Keratinocyte (primary cell): ENCODE measurements around the gene NTRK1. TPM values are rescaled to one million over a fixed set of nuclear protein-coding genes. Genes with fewer than 3 reads are reported as not detected.

ENCODE experiments used
- DNase-seq: peaks from one replicate; pipeline ENCODE4 v3.0.0-alpha.2; 2011; ENCODE audit warnings: low read depth, missing footprints, low spot score
- FAIRE-seq: peaks from 2 replicates; lab custom pipeline; 2011; peaks lifted over from hg19 to GRCh38; lab: Jason Lieb, UNC
- H2AFZ ChIP-seq: 2 replicates; pipeline ENCODE4 v1.6.0; 2012; ENCODE audit warnings: low read length, control low read depth, inconsistent platforms; ENCODE audit not compliant: control insufficient read depth
- H3K27ac ChIP-seq: 2 replicates; pipeline ENCODE4 v1.5.1; 2011; ENCODE audit warnings: low read length; ENCODE audit not compliant: control insufficient read depth, insufficient read depth
- H3K27me3 ChIP-seq: 3 replicates; pipeline ENCODE4 v1.6.0; 2011; ENCODE audit warnings: low read length; ENCODE audit not compliant: control insufficient read depth, insufficient read depth; ENCODE audit errors: extremely low read depth
- H3K36me3 ChIP-seq, 2 experiments: 2 replicates in 1 of 2; 3 replicates in 1 of 2; pipeline ENCODE4 v1.5.1; 2011; ENCODE audit warnings: low read length in 2 of 2, mild to moderate bottlenecking in 1 of 2; ENCODE audit not compliant: control insufficient read depth in 2 of 2, insufficient read depth in 2 of 2; ENCODE audit errors: extremely low read depth in 1 of 2
- H3K4me1 ChIP-seq: 3 replicates; pipeline ENCODE4 v1.5.1; 2011; ENCODE audit warnings: low read length; ENCODE audit not compliant: control insufficient read depth, insufficient read depth; ENCODE audit errors: extremely low read depth
- H3K4me2 ChIP-seq: 3 replicates; pipeline ENCODE4 v1.6.0; 2011; ENCODE audit warnings: low read depth, low read length; ENCODE audit not compliant: control insufficient read depth, insufficient read depth; ENCODE audit errors: extremely low read depth
- H3K4me3 ChIP-seq, 3 experiments: fragments of 200-600 bp in 1 of 3; sonication (generic) in 1 of 3; 2 replicates in 2 of 3; 3 replicates in 1 of 3; pipeline ENCODE4 v1.5.1; 2011 to 2016; ENCODE audit warnings: low read length in 3 of 3, mild to moderate bottlenecking in 3 of 3, control low read depth in 2 of 3, inconsistent platforms in 1 of 3, low read depth in 1 of 3, mixed read lengths in 1 of 3, mixed run types in 1 of 3, moderate library complexity in 1 of 3; ENCODE audit not compliant: control insufficient read depth in 2 of 3, insufficient read depth in 2 of 3; ENCODE audit errors: extremely low read depth in 1 of 3
- H3K79me2 ChIP-seq: 2 replicates; pipeline ENCODE4 v1.6.0; 2012; ENCODE audit warnings: low read length; ENCODE audit not compliant: control insufficient read depth, insufficient read depth
- H3K9ac ChIP-seq: 3 replicates; pipeline ENCODE4 v1.6.0; 2011; ENCODE audit warnings: low read length; ENCODE audit not compliant: control insufficient read depth, insufficient read depth; ENCODE audit errors: extremely low read depth
- H3K9me1 ChIP-seq: 3 replicates; pipeline ENCODE4 v1.6.0; 2011; ENCODE audit warnings: low read length; ENCODE audit not compliant: control insufficient read depth, insufficient read depth; ENCODE audit errors: extremely low read depth
- H3K9me3 ChIP-seq: 2 replicates; pipeline ENCODE4 v1.5.1; 2012; ENCODE audit warnings: low read depth, low read length; ENCODE audit not compliant: control insufficient read depth
- H4K20me1 ChIP-seq: 3 replicates; pipeline ENCODE4 v1.6.0; 2011; ENCODE audit warnings: low read length; ENCODE audit not compliant: control insufficient read depth, insufficient read depth; ENCODE audit errors: extremely low read depth
- CTCF ChIP-seq, 3 experiments: IDR thresholded peaks in 1 of 3; conservative IDR thresholded peaks in 1 of 3; optimal IDR thresholded peaks in 1 of 3; 2 replicates in 2 of 3; 3 replicates in 1 of 3; pipeline versions ENCODE3 to v1.5.1; 2011; ENCODE audit warnings: low read length in 3 of 3, mild to moderate bottlenecking in 3 of 3, moderate library complexity in 2 of 3, control low read depth in 1 of 3, inconsistent platforms in 1 of 3; ENCODE audit not compliant: insufficient read depth in 2 of 3; ENCODE audit errors: extremely low read depth in 1 of 3
- EZH2 ChIP-seq: IDR thresholded peaks from one replicate; pipeline ENCODE4 v1.6.1; 2012; ENCODE audit warnings: inconsistent platforms, mild to moderate bottlenecking, low read length, moderate library complexity
- dilution Hi-C: fragments of 300-500 bp; cut with MboI; formaldehyde crosslinking; loops from one replicate; pipeline ENCODE4 v1.7.0; 2020; ENCODE audit warnings: low sequenced_read_pairs; ENCODE audit not compliant: extremely low pct_ligation_motif_present
- polyA plus RNA-seq, 5 experiments: library from polyadenylated mRNA; depleted of rRNA in 3 of 5; stranded (reverse) in 3 of 5; stranded (forward) in 1 of 5; unstranded in 1 of 5; fragments of >200 nt; gene quantifications; 1 replicate in 1 of 5; 2 replicates in 3 of 5; 3 replicates in 1 of 5; pipeline versions ENCODE4 v1.2.1 to v1.2.3, GENCODE V29; 2011 to 2012; ENCODE audit warnings: missing spikeins in 2 of 5, low read depth in 1 of 5, low replicate concordance in 1 of 5

Gene NTRK1
- polyA plus RNA-seq, 1 donor (not counting 4 experiments of a cell fraction or from before 2014, with no cell fraction given): 0.03 TPM

- H3K36me3 ChIP-seq: no peaks in the 10 kb centered on the region
- peaks cover 55% of the 10 kb centered on the region for H3K27me3 ChIP-seq
- H3K9me1 ChIP-seq: no peaks in the 10 kb centered on the region
- no peak overlapping the region for H3K4me3 ChIP-seq
- no peak for DNase-seq
- H3K27ac ChIP-seq: no peak overlapping the region
- TF ChIP-seq EZH2 (no peak), CTCF (optimal IDR thresholded peaks at IDR 0.05 in 1 of 3, IDR thresholded peaks at IDR 0.05 in 1 of 3, conservative IDR thresholded peaks at IDR 0.05 in 1 of 3; ENCODE audit: extremely low read depth in 1 of 3, insufficient read depth in 2 of 3, low read length in 3 of 3) (no peak)
- H3K79me2 ChIP-seq: no peaks in the 10 kb centered on the region
- peaks cover 2% of the 10 kb centered on the region for H4K20me1 ChIP-seq
- no peak overlapping the region for H3K9ac ChIP-seq
- dilution Hi-C loops: no loop called here
- H3K4me1 ChIP-seq: no peaks in the 10 kb centered on the region
- H3K9me3 ChIP-seq: no peaks in the 10 kb centered on the region
- H2AFZ ChIP-seq: no peak overlapping the region
- no peak overlapping the region for H3K4me2 ChIP-seq
- FAIRE-seq: no peak
Measured at GRCh38 chr1:156839426-156840109, 21.1 kb upstream of the NTRK1 start.

GRCh38 chr1:156840186-156840897, 20.3 kb upstream of the NTRK1 start:
- Histone ChIP-seq H2AFZ (no peak overlapping the region), H3K4me2 (no peak overlapping the region), H4K20me1 (peaks cover 2% of the 10 kb centered on the region), H3K9me1 (no peaks in the 10 kb centered on the region), H3K4me3 (no peak overlapping the region), H3K4me1 (peaks cover 2% of the 10 kb centered on the region), H3K27ac (no peak overlapping the region), H3K9ac (no peak overlapping the region), H3K79me2 (no peaks in the 10 kb centered on the region), H3K27me3 (peaks cover 55% of the 10 kb centered on the region), H3K9me3 (no peaks in the 10 kb centered on the region), H3K36me3 (no peaks in the 10 kb centered on the region)
- dilution Hi-C loops: no loop called here
- no peak for TF ChIP-seq CTCF (optimal IDR thresholded peaks at IDR 0.05 in 1 of 3, IDR thresholded peaks at IDR 0.05 in 1 of 3, conservative IDR thresholded peaks at IDR 0.05 in 1 of 3; ENCODE audit: extremely low read depth in 1 of 3, insufficient read depth in 2 of 3, low read length in 3 of 3)
- TF ChIP-seq EZH2: no peak
- FAIRE-seq (no peak), DNase-seq (no peak)
